ENCODE data around the gene CCS. TPM values are rescaled to one million over a fixed set of nuclear protein-coding genes. Genes with fewer than 3 reads are reported as not detected.

CCS gene
- total RNA-seq, 1 experiment from 2014 or later, result 47.2 TPM

- intact Hi-C loops (cut with micrococcal nuclease; ENCODE audit: unreplicated experiment), result loop anchor here (2.0 kb wide), 2 partner anchors 22 to 72 kb away; partner anchors contain the start of gene CTSF
- no peaks in the 10 kb centered on the region for H4K20me1 ChIP-seq (ENCODE audit: insufficient read depth)
- no peaks in the 10 kb centered on the region for H3K36me3 ChIP-seq (ENCODE audit: low read depth)
- BruUV-seq (replicated peaks), result no TSS peak
- H3K9me3 ChIP-seq (ENCODE audit: insufficient read depth, low read depth), result no peaks in the 10 kb centered on the region
- no peak overlapping the region for H3K4me2 ChIP-seq
- H3K4me3 ChIP-seq, result no peak overlapping the region
- no peak overlapping the region for H2AFZ ChIP-seq
- H3K4me1 ChIP-seq (replicated peaks; ENCODE audit: insufficient read depth), result peaks cover 13% of the 10 kb centered on the region
- CTCF ChIA-PET, result no interaction called here
- no peak for DNase-seq
- H3K27ac ChIP-seq, result no peak overlapping the region
- TF ChIP-seq CTCF (conservative IDR thresholded peaks at IDR 0.05), result no peak
- TF ChIP-seq EZH2 (IDR thresholded peaks at IDR 0.05; ENCODE audit: low read depth), result no peak
- H3F3A ChIP-seq (ENCODE audit: insufficient read depth, low read depth), result peaks cover 14% of the 10 kb centered on the region; the same call in 1 of the 2 replicates
- POLR2A ChIA-PET (ENCODE audit: unreplicated experiment), result no interaction called here
- H3K9me2 ChIP-seq (ENCODE audit: insufficient read depth), result no peaks in the 10 kb centered on the region
- H3K79me2 ChIP-seq (ENCODE audit: low read depth), result no peaks in the 10 kb centered on the region
- peaks cover 33% of the 10 kb centered on the region for H3K27me3 ChIP-seq (ENCODE audit: insufficient read depth, low read depth)
Observed at GRCh38 chr11:66546966-66547661, 45.9 kb upstream of the CCS start.

- POLR2A ChIA-PET (ENCODE audit: unreplicated experiment), result no interaction called here
- intact Hi-C loops (cut with micrococcal nuclease; ENCODE audit: unreplicated experiment), result loop anchor here (2.0 kb wide), 2 partner anchors 21 to 71 kb away; partner anchors contain the start of gene CTSF
Observed at GRCh38 chr11:66547662-66548009, 45.3 kb upstream of the CCS start.

GRCh38 chr11:66548041-66548440 lies 44.9 kb upstream of the CCS start:
- Histone ChIP-seq H2AFZ (no peak overlapping the region), H3K27me3 (ENCODE audit: insufficient read depth, low read depth) (peaks cover 33% of the 10 kb centered on the region), H3K9me2 (ENCODE audit: insufficient read depth) (no peaks in the 10 kb centered on the region), H3K27ac (no peak overlapping the region), H3K4me1 (replicated peaks; ENCODE audit: insufficient read depth) (peaks cover 13% of the 10 kb centered on the region), H3K79me2 (ENCODE audit: low read depth) (no peaks in the 10 kb centered on the region), H4K20me1 (ENCODE audit: insufficient read depth) (no peaks in the 10 kb centered on the region), H3K4me3 (no peak overlapping the region), H3K9me3 (ENCODE audit: insufficient read depth, low read depth) (no peaks in the 10 kb centered on the region), H3F3A (ENCODE audit: insufficient read depth, low read depth) (peaks cover 14% of the 10 kb centered on the region; the same call in 1 of the 2 replicates), H3K36me3 (ENCODE audit: low read depth) (no peaks in the 10 kb centered on the region), H3K4me2 (no peak overlapping the region)
- no TSS peak for BruUV-seq (replicated peaks)
- CTCF ChIA-PET, result no interaction called here
- POLR2A ChIA-PET (ENCODE audit: unreplicated experiment), result no interaction called here
- no peak for TF ChIP-seq CTCF (conservative IDR thresholded peaks at IDR 0.05)
- no peak for TF ChIP-seq EZH2 (IDR thresholded peaks at IDR 0.05; ENCODE audit: low read depth)
- no peak for DNase-seq
- intact Hi-C loops (cut with micrococcal nuclease; ENCODE audit: unreplicated experiment), result no loop called here

More at GRCh38 chr11:66547662-66548009, 45.3 kb upstream of the CCS start:
- Histone ChIP-seq H3K79me2 (ENCODE audit: low read depth) (no peaks in the 10 kb centered on the region), H3K27me3 (ENCODE audit: insufficient read depth, low read depth) (peaks cover 33% of the 10 kb centered on the region), H3K4me2 (no peak overlapping the region), H3K27ac (no peak overlapping the region), H3K4me3 (no peak overlapping the region), H3K9me2 (ENCODE audit: insufficient read depth) (no peaks in the 10 kb centered on the region), H4K20me1 (ENCODE audit: insufficient read depth) (no peaks in the 10 kb centered on the region), H3K4me1 (replicated peaks; ENCODE audit: insufficient read depth) (peaks cover 13% of the 10 kb centered on the region), H3K36me3 (ENCODE audit: low read depth) (no peaks in the 10 kb centered on the region), H2AFZ (no peak overlapping the region), H3F3A (ENCODE audit: insufficient read depth, low read depth) (peaks cover 14% of the 10 kb centered on the region; the same call in 1 of the 2 replicates), H3K9me3 (ENCODE audit: insufficient read depth, low read depth) (no peaks in the 10 kb centered on the region)
- CTCF ChIA-PET, result no interaction called here
- no peak for DNase-seq
- TF ChIP-seq CTCF (conservative IDR thresholded peaks at IDR 0.05) (no peak), EZH2 (IDR thresholded peaks at IDR 0.05; ENCODE audit: low read depth) (no peak)
- BruUV-seq (replicated peaks), result no TSS peak
